OCI-LY7 (cell line): ENCODE measurements around the gene ZFYVE28. TPM values are rescaled to one million over a fixed set of nuclear protein-coding genes. Genes with fewer than 3 reads are reported as not detected.

Experiments
- BruUV-seq: library from RNA; stranded (reverse); fragments of 400-500 nt; replicated peaks from 2 replicates; lab custom pipeline; 2021; lab: Mats Ljungman, UMichigan
- CTCF ChIA-PET: fragments of 300-600 bp; sonication (Branson Sonifier 250); formaldehyde crosslinking; loops from one replicate; lab custom pipeline; 2022; ENCODE audit warnings: antibody characterized with exemption; ENCODE audit not compliant: unreplicated experiment; lab: Charles Lee
- POLR2A ChIA-PET: fragments of 300-600 bp; sonication (Branson Sonifier 250); formaldehyde crosslinking; loops from one replicate; lab custom pipeline; 2022; ENCODE audit warnings: antibody characterized with exemption; lab: Charles Lee
- DNase-seq: peaks from one replicate; pipeline ENCODE4 v3.0.0-alpha.2; 2015; ENCODE audit warnings: low spot score
- H2AFZ ChIP-seq: fragments of 200-600 bp; sonication (generic), shearing (Covaris generic); 2 replicates; pipeline ENCODE4 v1.6.1; 2014; ENCODE audit warnings: mild to moderate bottlenecking, antibody characterized with exemption, low read length, moderate library complexity
- H3K27ac ChIP-seq: fragments of 200-600 bp; sonication (generic); 2 replicates; pipeline ENCODE4 v1.5.1; 2014; ENCODE audit warnings: mixed run types, low read depth, mild to moderate bottlenecking, moderate library complexity, low read length, inconsistent platforms; ENCODE audit not compliant: poor library complexity, severe bottlenecking
- H3K36me3 ChIP-seq: fragments of 200-600 bp; sonication (generic); 2 replicates; pipeline ENCODE4 v1.6.1; 2014; ENCODE audit warnings: mild to moderate bottlenecking, antibody characterized with exemption, low read length, moderate library complexity, mixed read lengths; ENCODE audit not compliant: insufficient read depth
- H3K4me1 ChIP-seq: fragments of 200-600 bp; sonication (generic); 2 replicates; pipeline ENCODE4 v1.5.1; 2014; ENCODE audit warnings: mild to moderate bottlenecking, low read length; ENCODE audit not compliant: insufficient read depth, poor library complexity, severe bottlenecking
- H3K4me2 ChIP-seq: fragments of 200-600 bp; sonication (generic); 2 replicates; pipeline ENCODE4 v1.6.1; 2014; ENCODE audit warnings: mild to moderate bottlenecking, low read length
- H3K4me3 ChIP-seq: fragments of 200-600 bp; sonication (generic); 2 replicates; pipeline ENCODE4 v1.5.1; 2014; ENCODE audit warnings: mild to moderate bottlenecking, low read depth, low read length; ENCODE audit not compliant: poor library complexity, severe bottlenecking
- H3K79me2 ChIP-seq: fragments of 200-600 bp; sonication (generic); 2 replicates; pipeline ENCODE4 v1.6.1; 2016; ENCODE audit warnings: low read depth, mild to moderate bottlenecking, low read length, moderate library complexity, mixed read lengths; ENCODE audit not compliant: insufficient read depth
- H3K9me2 ChIP-seq: fragments of 200-600 bp; sonication (generic); 2 replicates; pipeline ENCODE4 v1.6.1; 2016; ENCODE audit warnings: mild to moderate bottlenecking, low read length, mixed read lengths; ENCODE audit not compliant: insufficient read depth
- H3K9me3 ChIP-seq: fragments of 200-600 bp; sonication (generic); 2 replicates; pipeline ENCODE4 v1.6.1; 2014; ENCODE audit warnings: mild to moderate bottlenecking, mixed run types, low read length, mixed read lengths
- H4K20me1 ChIP-seq: fragments of 200-600 bp; sonication (generic); 2 replicates; pipeline ENCODE4 v1.6.1; 2014; ENCODE audit warnings: mild to moderate bottlenecking, antibody characterized with exemption, low read length, moderate library complexity, mixed read lengths; ENCODE audit not compliant: insufficient read depth
- EZH2phosphoT487 ChIP-seq: fragments of 200-600 bp; sonication (generic); IDR thresholded peaks from 2 replicates; pipeline ENCODE4 v1.6.1; 2018; ENCODE audit warnings: low read depth, borderline replicate concordance, mild to moderate bottlenecking, mixed run types, antibody characterized with exemption, low read length, moderate library complexity, mixed read lengths
- intact Hi-C: fragments of 100-400 bp; cut with micrococcal nuclease; formaldehyde crosslinking; loops from one replicate; pipeline ENCODE4 v1.10.0; 2022; ENCODE audit not compliant: unreplicated experiment
- total RNA-seq, 2 experiments: library from RNA; depleted of rRNA in 1 of 2; stranded (reverse); fragments of >200 nt in 1 of 2; shearing (Covaris generic) in 1 of 2; gene quantifications; 2 replicates each; pipeline ENCODE4 v1.2.3, GENCODE V29; 2014 to 2022
- TF ChIP-seq, protein P1 (sequence below): fragments of 200-600 bp; sonication (generic); conservative IDR thresholded peaks from 2 replicates; pipeline ENCODE4 v1.5.1; 2014; ENCODE audit warnings: mild to moderate bottlenecking, antibody characterized with exemption, low read length, moderate library complexity, mixed read lengths

ZFYVE28 gene
- total RNA-seq, 2 experiments from 2014 or later, result 0.32 TPM; not detected in 1

GRCh38 chr4:2400841-2401609 is 17.4 kb downstream of the ZFYVE28 start:
- Histone ChIP-seq H3K27ac (no peak overlapping the region), H3K4me2 (no peak overlapping the region), H3K79me2 (no peaks in the 10 kb centered on the region), H3K9me3 (no peaks in the 10 kb centered on the region), H2AFZ (no peak overlapping the region), H3K36me3 (no peaks in the 10 kb centered on the region), H3K4me1 (no peaks in the 10 kb centered on the region), H3K9me2 (no peaks in the 10 kb centered on the region), H4K20me1 (no peaks in the 10 kb centered on the region), H3K4me3 (no peak overlapping the region)
- BruUV-seq, result no TSS peak
- no peak for DNase-seq
- ChIA-PET CTCF (no interaction called here), POLR2A (interaction anchor here (0.6 kb wide), 1 partner anchor 65 kb away, joined by 3 read pairs; no protein-coding TSS in a partner anchor)
- TF ChIP-seq, protein P1, sequence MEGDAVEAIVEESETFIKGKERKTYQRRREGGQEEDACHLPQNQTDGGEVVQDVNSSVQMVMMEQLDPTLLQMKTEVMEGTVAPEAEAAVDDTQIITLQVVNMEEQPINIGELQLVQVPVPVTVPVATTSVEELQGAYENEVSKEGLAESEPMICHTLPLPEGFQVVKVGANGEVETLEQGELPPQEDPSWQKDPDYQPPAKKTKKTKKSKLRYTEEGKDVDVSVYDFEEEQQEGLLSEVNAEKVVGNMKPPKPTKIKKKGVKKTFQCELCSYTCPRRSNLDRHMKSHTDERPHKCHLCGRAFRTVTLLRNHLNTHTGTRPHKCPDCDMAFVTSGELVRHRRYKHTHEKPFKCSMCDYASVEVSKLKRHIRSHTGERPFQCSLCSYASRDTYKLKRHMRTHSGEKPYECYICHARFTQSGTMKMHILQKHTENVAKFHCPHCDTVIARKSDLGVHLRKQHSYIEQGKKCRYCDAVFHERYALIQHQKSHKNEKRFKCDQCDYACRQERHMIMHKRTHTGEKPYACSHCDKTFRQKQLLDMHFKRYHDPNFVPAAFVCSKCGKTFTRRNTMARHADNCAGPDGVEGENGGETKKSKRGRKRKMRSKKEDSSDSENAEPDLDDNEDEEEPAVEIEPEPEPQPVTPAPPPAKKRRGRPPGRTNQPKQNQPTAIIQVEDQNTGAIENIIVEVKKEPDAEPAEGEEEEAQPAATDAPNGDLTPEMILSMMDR, result no peak
- no peak for TF ChIP-seq EZH2phosphoT487
- intact Hi-C loops, result no loop called here

GRCh38 chr4:2399631-2400190 is 18.7 kb downstream of the ZFYVE28 start:
- no peaks in the 10 kb centered on the region for H3K9me2 ChIP-seq
- no TSS peak for BruUV-seq
- H3K4me3 ChIP-seq, result no peak overlapping the region
- H3K79me2 ChIP-seq, result no peaks in the 10 kb centered on the region
- ChIA-PET CTCF (no interaction called here), POLR2A (interaction anchor here (0.7 kb wide), 1 partner anchor 365 kb away, joined by 3 read pairs; no protein-coding TSS in a partner anchor)
- no peak overlapping the region for H3K27ac ChIP-seq
- no peaks in the 10 kb centered on the region for H4K20me1 ChIP-seq
- no peaks in the 10 kb centered on the region for H3K9me3 ChIP-seq
- no peak overlapping the region for H2AFZ ChIP-seq
- H3K4me1 ChIP-seq, result no peaks in the 10 kb centered on the region
- intact Hi-C loops, result no loop called here
- H3K36me3 ChIP-seq, result no peaks in the 10 kb centered on the region
- no peak for TF ChIP-seq EZH2phosphoT487
- TF ChIP-seq, protein P1, result no peak
- no peak overlapping the region for H3K4me2 ChIP-seq
- DNase-seq, result no peak

GRCh38 chr4:2399216-2399615 is 19.2 kb downstream of the ZFYVE28 start:
- no peak overlapping the region for H2AFZ ChIP-seq
- H3K27ac ChIP-seq, result no peak overlapping the region
- no peak for DNase-seq
- no peaks in the 10 kb centered on the region for H3K36me3 ChIP-seq
- ChIA-PET CTCF (no interaction called here), POLR2A (interaction anchor here (0.6 kb wide), 1 partner anchor 10 kb away, joined by 6 read pairs; no protein-coding TSS in a partner anchor)
- intact Hi-C loops, result no loop called here
- H3K4me2 ChIP-seq, result no peak overlapping the region
- H3K9me2 ChIP-seq, result no peaks in the 10 kb centered on the region
- no peak overlapping the region for H3K4me3 ChIP-seq
- no TSS peak for BruUV-seq
- H4K20me1 ChIP-seq, result no peaks in the 10 kb centered on the region
- TF ChIP-seq, protein P1, result no peak
- TF ChIP-seq EZH2phosphoT487, result no peak
- H3K9me3 ChIP-seq, result no peaks in the 10 kb centered on the region
- H3K79me2 ChIP-seq, result no peaks in the 10 kb centered on the region
- H3K4me1 ChIP-seq, result peaks cover under 1% of the 10 kb centered on the region
